ENCODE results near the gene PLSCR5. TPM values are rescaled to one million over a fixed set of nuclear protein-coding genes. Genes with fewer than 3 reads are reported as not detected.

Gene PLSCR5
- total and polyA plus RNA-seq, 2 experiments from 2014 or later = not detected

DNA sequence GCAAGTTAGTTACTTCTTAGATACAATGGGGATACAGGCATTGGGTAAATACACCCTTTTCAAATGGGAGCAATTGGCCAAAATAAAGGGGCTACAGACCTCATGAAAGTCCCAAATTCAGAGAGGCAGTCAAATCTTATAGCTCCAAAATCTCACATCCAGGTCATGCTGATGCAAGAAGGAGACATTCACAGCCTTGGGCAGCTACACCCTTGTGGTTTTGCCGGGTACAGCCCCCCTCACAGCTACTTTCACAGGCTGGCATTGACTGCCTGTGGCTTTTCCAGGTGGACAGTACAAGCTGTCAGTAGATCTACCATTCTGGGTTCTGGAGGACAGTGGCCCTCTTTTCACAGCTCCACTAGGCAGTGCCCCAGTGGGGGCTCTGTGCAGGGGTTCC, 43.3 kb downstream of the PLSCR5 start:
- peaks cover 17% of the 10 kb centered on the region; the same call in 2 of the 3 replicates for H3K9me3 Mint-ChIP-seq
- TF ChIP-seq ZNF331 (CRISPR knock-in tag; IDR thresholded peaks at IDR 0.05; ENCODE audit: low read depth) (no peak), NANOG (IDR thresholded peaks at IDR 0.05; ENCODE audit: borderline replicate concordance) (no peak), POLR2AphosphoS5 (IDR thresholded peaks at IDR 0.05; ENCODE audit: low read depth) (no peak), JUNB (IDR thresholded peaks at IDR 0.05; ENCODE audit: unreplicated experiment) (no peak), EZH2phosphoT487 (IDR thresholded peaks at IDR 0.05; ENCODE audit: unreplicated experiment) (no peak), CREB1 (CRISPR knock-in tag; IDR thresholded peaks at IDR 0.05; ENCODE audit: low read depth) (no peak), STAT1 (IDR thresholded peaks at IDR 0.05; ENCODE audit: unreplicated experiment) (no peak), EZH2 (IDR thresholded peaks at IDR 0.05; ENCODE audit: low read depth, unreplicated experiment) (no peak), ZNF114 (CRISPR knock-in tag; IDR thresholded peaks at IDR 0.05) (no peak)
- TF ChIP-seq, protein P1, sequence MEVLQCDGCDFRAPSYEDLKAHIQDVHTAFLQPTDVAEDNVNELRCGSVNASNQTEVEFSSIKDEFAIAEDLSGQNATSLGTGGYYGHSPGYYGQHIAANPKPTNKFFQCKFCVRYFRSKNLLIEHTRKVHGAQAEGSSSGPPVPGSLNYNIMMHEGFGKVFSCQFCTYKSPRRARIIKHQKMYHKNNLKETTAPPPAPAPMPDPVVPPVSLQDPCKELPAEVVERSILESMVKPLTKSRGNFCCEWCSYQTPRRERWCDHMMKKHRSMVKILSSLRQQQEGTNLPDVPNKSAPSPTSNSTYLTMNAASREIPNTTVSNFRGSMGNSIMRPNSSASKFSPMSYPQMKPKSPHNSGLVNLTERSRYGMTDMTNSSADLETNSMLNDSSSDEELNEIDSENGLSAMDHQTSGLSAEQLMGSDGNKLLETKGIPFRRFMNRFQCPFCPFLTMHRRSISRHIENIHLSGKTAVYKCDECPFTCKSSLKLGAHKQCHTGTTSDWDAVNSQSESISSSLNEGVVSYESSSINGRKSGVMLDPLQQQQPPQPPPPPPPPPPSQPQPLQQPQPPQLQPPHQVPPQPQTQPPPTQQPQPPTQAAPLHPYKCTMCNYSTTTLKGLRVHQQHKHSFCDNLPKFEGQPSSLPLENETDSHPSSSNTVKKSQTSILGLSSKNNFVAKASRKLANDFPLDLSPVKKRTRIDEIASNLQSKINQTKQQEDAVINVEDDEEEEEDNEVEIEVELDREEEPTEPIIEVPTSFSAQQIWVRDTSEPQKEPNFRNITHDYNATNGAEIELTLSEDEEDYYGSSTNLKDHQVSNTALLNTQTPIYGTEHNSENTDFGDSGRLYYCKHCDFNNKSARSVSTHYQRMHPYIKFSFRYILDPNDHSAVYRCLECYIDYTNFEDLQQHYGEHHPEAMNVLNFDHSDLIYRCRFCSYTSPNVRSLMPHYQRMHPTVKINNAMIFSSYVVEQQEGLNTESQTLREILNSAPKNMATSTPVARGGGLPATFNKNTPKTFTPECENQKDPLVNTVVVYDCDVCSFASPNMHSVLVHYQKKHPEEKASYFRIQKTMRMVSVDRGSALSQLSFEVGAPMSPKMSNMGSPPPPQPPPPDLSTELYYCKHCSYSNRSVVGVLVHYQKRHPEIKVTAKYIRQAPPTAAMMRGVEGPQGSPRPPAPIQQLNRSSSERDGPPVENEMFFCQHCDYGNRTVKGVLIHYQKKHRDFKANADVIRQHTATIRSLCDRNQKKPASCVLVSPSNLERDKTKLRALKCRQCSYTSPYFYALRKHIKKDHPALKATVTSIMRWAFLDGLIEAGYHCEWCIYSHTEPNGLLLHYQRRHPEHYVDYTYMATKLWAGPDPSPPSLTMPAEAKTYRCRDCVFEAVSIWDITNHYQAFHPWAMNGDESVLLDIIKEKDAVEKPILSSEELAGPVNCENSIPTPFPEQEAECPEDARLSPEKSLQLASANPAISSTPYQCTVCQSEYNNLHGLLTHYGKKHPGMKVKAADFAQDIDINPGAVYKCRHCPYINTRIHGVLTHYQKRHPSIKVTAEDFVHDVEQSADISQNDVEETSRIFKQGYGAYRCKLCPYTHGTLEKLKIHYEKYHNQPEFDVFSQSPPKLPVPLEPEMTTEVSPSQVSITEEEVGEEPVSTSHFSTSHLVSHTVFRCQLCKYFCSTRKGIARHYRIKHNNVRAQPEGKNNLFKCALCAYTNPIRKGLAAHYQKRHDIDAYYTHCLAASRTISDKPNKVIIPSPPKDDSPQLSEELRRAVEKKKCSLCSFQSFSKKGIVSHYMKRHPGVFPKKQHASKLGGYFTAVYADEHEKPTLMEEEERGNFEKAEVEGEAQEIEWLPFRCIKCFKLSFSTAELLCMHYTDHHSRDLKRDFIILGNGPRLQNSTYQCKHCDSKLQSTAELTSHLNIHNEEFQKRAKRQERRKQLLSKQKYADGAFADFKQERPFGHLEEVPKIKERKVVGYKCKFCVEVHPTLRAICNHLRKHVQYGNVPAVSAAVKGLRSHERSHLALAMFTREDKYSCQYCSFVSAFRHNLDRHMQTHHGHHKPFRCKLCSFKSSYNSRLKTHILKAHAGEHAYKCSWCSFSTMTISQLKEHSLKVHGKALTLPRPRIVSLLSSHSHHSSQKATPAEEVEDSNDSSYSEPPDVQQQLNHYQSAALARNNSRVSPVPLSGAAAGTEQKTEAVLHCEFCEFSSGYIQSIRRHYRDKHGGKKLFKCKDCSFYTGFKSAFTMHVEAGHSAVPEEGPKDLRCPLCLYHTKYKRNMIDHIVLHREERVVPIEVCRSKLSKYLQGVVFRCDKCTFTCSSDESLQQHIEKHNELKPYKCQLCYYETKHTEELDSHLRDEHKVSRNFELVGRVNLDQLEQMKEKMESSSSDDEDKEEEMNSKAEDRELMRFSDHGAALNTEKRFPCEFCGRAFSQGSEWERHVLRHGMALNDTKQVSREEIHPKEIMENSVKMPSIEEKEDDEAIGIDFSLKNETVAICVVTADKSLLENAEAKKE (CRISPR knock-in tag; IDR thresholded peaks at IDR 0.05) = no peak
- TF ChIP-seq, protein P2, sequence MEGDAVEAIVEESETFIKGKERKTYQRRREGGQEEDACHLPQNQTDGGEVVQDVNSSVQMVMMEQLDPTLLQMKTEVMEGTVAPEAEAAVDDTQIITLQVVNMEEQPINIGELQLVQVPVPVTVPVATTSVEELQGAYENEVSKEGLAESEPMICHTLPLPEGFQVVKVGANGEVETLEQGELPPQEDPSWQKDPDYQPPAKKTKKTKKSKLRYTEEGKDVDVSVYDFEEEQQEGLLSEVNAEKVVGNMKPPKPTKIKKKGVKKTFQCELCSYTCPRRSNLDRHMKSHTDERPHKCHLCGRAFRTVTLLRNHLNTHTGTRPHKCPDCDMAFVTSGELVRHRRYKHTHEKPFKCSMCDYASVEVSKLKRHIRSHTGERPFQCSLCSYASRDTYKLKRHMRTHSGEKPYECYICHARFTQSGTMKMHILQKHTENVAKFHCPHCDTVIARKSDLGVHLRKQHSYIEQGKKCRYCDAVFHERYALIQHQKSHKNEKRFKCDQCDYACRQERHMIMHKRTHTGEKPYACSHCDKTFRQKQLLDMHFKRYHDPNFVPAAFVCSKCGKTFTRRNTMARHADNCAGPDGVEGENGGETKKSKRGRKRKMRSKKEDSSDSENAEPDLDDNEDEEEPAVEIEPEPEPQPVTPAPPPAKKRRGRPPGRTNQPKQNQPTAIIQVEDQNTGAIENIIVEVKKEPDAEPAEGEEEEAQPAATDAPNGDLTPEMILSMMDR (conservative IDR thresholded peaks at IDR 0.05; ENCODE audit: low read depth in 2 of 2) = no peak
- TF ChIP-seq, protein P3, sequence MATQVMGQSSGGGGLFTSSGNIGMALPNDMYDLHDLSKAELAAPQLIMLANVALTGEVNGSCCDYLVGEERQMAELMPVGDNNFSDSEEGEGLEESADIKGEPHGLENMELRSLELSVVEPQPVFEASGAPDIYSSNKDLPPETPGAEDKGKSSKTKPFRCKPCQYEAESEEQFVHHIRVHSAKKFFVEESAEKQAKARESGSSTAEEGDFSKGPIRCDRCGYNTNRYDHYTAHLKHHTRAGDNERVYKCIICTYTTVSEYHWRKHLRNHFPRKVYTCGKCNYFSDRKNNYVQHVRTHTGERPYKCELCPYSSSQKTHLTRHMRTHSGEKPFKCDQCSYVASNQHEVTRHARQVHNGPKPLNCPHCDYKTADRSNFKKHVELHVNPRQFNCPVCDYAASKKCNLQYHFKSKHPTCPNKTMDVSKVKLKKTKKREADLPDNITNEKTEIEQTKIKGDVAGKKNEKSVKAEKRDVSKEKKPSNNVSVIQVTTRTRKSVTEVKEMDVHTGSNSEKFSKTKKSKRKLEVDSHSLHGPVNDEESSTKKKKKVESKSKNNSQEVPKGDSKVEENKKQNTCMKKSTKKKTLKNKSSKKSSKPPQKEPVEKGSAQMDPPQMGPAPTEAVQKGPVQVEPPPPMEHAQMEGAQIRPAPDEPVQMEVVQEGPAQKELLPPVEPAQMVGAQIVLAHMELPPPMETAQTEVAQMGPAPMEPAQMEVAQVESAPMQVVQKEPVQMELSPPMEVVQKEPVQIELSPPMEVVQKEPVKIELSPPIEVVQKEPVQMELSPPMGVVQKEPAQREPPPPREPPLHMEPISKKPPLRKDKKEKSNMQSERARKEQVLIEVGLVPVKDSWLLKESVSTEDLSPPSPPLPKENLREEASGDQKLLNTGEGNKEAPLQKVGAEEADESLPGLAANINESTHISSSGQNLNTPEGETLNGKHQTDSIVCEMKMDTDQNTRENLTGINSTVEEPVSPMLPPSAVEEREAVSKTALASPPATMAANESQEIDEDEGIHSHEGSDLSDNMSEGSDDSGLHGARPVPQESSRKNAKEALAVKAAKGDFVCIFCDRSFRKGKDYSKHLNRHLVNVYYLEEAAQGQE (IDR thresholded peaks at IDR 0.05; ENCODE audit: unreplicated experiment) = no peak
- TF ChIP-seq, protein P4, sequence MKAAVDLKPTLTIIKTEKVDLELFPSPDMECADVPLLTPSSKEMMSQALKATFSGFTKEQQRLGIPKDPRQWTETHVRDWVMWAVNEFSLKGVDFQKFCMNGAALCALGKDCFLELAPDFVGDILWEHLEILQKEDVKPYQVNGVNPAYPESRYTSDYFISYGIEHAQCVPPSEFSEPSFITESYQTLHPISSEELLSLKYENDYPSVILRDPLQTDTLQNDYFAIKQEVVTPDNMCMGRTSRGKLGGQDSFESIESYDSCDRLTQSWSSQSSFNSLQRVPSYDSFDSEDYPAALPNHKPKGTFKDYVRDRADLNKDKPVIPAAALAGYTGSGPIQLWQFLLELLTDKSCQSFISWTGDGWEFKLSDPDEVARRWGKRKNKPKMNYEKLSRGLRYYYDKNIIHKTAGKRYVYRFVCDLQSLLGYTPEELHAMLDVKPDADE (IDR thresholded peaks at IDR 0.05) = no peak
- Histone ChIP-seq H3K27me3 (ENCODE audit: insufficient read depth) (no peaks in the 10 kb centered on the region), H3K9me2 (ENCODE audit: insufficient read depth) (peaks cover 16% of the 10 kb centered on the region; the same call in 1 of the 2 replicates), H3F3A (replicated peaks; ENCODE audit: low read depth) (no peaks in the 10 kb centered on the region), H2AFZ (no peak overlapping the region), H4K20me1 (replicated peaks; ENCODE audit: insufficient read depth) (no peaks in the 10 kb centered on the region), H3K4me1 (ENCODE audit: insufficient read depth) (no peaks in the 10 kb centered on the region), H3K79me2 (replicated peaks; ENCODE audit: insufficient read depth) (no peaks in the 10 kb centered on the region), H3K4me2 (no peak overlapping the region), H3K36me3 (ENCODE audit: insufficient read depth) (peaks cover under 1% of the 10 kb centered on the region; the same call in 1 of the 2 replicates), H3K4me3 (no peak overlapping the region), H3K27ac (ENCODE audit: low read depth) (no peak overlapping the region)
- ATAC-seq (no peak), DNase-seq (ENCODE audit: low spot score) (no peak)
- H3K36me3 Mint-ChIP-seq (ENCODE audit: low read depth) = peaks cover 14% of the 10 kb centered on the region; the same call in 2 of the 3 replicates
- H3K27ac Mint-ChIP-seq = no peak overlapping the region
- H3K4me3 Mint-ChIP-seq = no peak overlapping the region
- peaks cover 8% of the 10 kb centered on the region for H3K27me3 Mint-ChIP-seq (ENCODE audit: insufficient read depth, low read depth, poor library complexity)
- no peaks in the 10 kb centered on the region for H3K4me1 Mint-ChIP-seq

Measured in GM23338 (cell line).